Stimulated activated CD4-positive, alpha-beta T cell treated with anti-CD3 and anti-CD28 coated beads, Interleukin-15, amount 100 ng/mL, for 48 hours (primary cell): ENCODE data around the gene RHOT2.
A peak's percentile ranks its signal among the peaks of the same experiment; 100 is the strongest.

ENCODE experiments used
- DNase-seq, 2 donors: peaks; one replicate each; pipeline ENCODE4 v3.0.0-alpha.2; 2020; ENCODE audit warnings: low read depth in 2 of 2

Gene RHOT2

GRCh38 chr16:670485-671352 lies 2.8 kb downstream of the RHOT2 start:
- DNase-seq = no peak

GRCh38 chr16:671353-672131 lies 3.6 kb downstream of the RHOT2 start:
- no peak for DNase-seq

- DNase-seq = no peak
Measured at GRCh38 chr16:672371-672770, 4.4 kb downstream of the RHOT2 start.

- no peak for DNase-seq
Measured at GRCh38 chr16:672851-673250, 4.9 kb downstream of the RHOT2 start.

- DNase-seq = no peak
Measured at GRCh38 chr16:673399-673991, 5.6 kb downstream of the RHOT2 start.

- no peak for DNase-seq
Measured at GRCh38 chr16:674214-674881, 6.4 kb downstream of the RHOT2 start.

GRCh38 chr16:674968-675883 lies 7.3 kb downstream of the RHOT2 start, which contains the start of gene RHBDL1:
Gene RHBDL1 (plus strand): TSS chr16:675671. CDS start chr16:675791, 120 bp downstream.
- DNase-seq = no peak

GRCh38 chr16:675884-676564 lies 8.1 kb downstream of the RHOT2 start:
- no peak for DNase-seq

GRCh38 chr16:676565-676902 lies 8.6 kb downstream of the RHOT2 start:
- DNase-seq = no peak

GRCh38 chr16:676913-677312 lies 9.0 kb downstream of the RHOT2 start:
- no peak for DNase-seq

- no peak for DNase-seq
Measured at GRCh38 chr16:677316-678190, 9.6 kb downstream of the RHOT2 start.

- no peak for DNase-seq
Measured at GRCh38 chr16:678209-678857, 10.4 kb downstream of the RHOT2 start.

GRCh38 chr16:678858-679813 lies 11.2 kb downstream of the RHOT2 start:
- DNase-seq = peak; percentile 33 to 40

- peak; percentile 84 to 87 for DNase-seq
Measured at GRCh38 chr16:679814-680624, 12.1 kb downstream of the RHOT2 start, which contains the start of gene STUB1. Gene STUB1 (plus strand): TSS chr16:680410. CDS start chr16:680526, 116 bp downstream.

- DNase-seq = no peak
Measured at GRCh38 chr16:680625-680945, 12.7 kb downstream of the RHOT2 start.

- no peak for DNase-seq
Measured at GRCh38 chr16:680967-681745, 13.2 kb downstream of the RHOT2 start.
